ENCODE results near the gene TRHDE. TPM values are rescaled to one million over a fixed set of nuclear protein-coding genes. Genes with fewer than 3 reads are reported as not detected.

Gene TRHDE
- total and polyA plus RNA-seq, 9 of the 15 experiments (the other 6 are each of a cell fraction or from before 2014, with no cell fraction given), result 0.03 to 0.29 (median 0.09) TPM

- Histone ChIP-seq H3K4me2 (ENCODE audit: insufficient read depth, low read length) (no peak overlapping the region), H3K4me3 (no peak overlapping the region), H4K20me1 (replicated peaks; ENCODE audit: control insufficient read depth, insufficient read depth, low read length) (no peaks in the 10 kb centered on the region), H3K9me1 (ENCODE audit: control insufficient read depth, insufficient read depth, low read length) (no peaks in the 10 kb centered on the region), H3K9me3 (replicated peaks; ENCODE audit: control insufficient read depth, insufficient read depth, low read depth, low read length) (no peaks in the 10 kb centered on the region), H3K79me2 (ENCODE audit: control insufficient read depth, insufficient read depth, low read length) (no peaks in the 10 kb centered on the region), H2AFZ (ENCODE audit: low read depth, low read length) (no peak overlapping the region), H3K4me1 (replicated peaks in 1 of 2; ENCODE audit: control insufficient read depth in 2 of 2, insufficient read depth in 2 of 2, low read length in 2 of 2) (no peaks in the 10 kb centered on the region), H3K27me3 (ENCODE audit: control insufficient read depth in 2 of 2, insufficient read depth in 2 of 2, low read length in 2 of 2) (no peaks in the 10 kb centered on the region), H3K36me3 (ENCODE audit: control insufficient read depth, insufficient read depth, low read length) (no peaks in the 10 kb centered on the region), H3K27ac (ENCODE audit: extremely low read depth, low read depth, low read length) (no peak overlapping the region), H3K9ac (ENCODE audit: insufficient read depth in 1 of 2, low read depth in 2 of 2, low read length in 2 of 2) (no peak overlapping the region)
- POLR2A ChIA-PET, result no interaction called here
- TF ChIP-seq TAF1 (IDR thresholded peaks at IDR 0.05; ENCODE audit: control insufficient read depth, extremely low read depth, insufficient read depth, low read length, severe bottlenecking), result no peak
- TF ChIP-seq ZNF780A (CRISPR knock-in tag; IDR thresholded peaks at IDR 0.05), result no peak
- no peak for TF ChIP-seq BCOR (IDR thresholded peaks at IDR 0.05)
- intact Hi-C loops (cut with micrococcal nuclease) (no loop called here), in situ Hi-C loops (cut with MboI) (no loop called here)
- 3% methylated on average over 6 of the region's 7 CpGs for WGBS (ENCODE audit: insufficient coverage, low coverage, missing lambda C conversion rate)
- no peak for FAIRE-seq
- BruUV-seq (replicated peaks), result no TSS peak
- no peak for ATAC-seq
- CTCF ChIA-PET (ENCODE audit: low intra/inter-chr PET ratio), result no interaction called here
- DNase-seq (ENCODE audit: extremely low read depth in 1 of 4, low spot score in 3 of 4), result no peak
Measured at GRCh38 chr12:72432037-72432604, 160.0 kb downstream of the TRHDE start.

GRCh38 chr12:72433298-72433697 is 161.1 kb downstream of the TRHDE start:
- ChIA-PET POLR2A (interaction anchor here (0.6 kb wide), 1 partner anchor 28 kb away, joined by 3 read pairs; no protein-coding TSS in a partner anchor), CTCF (ENCODE audit: low intra/inter-chr PET ratio) (no interaction called here)
- Histone ChIP-seq H3K4me3 (no peak overlapping the region), H3K9ac (ENCODE audit: insufficient read depth in 1 of 2, low read depth in 2 of 2, low read length in 2 of 2) (no peak overlapping the region), H3K36me3 (ENCODE audit: control insufficient read depth, insufficient read depth, low read length) (no peaks in the 10 kb centered on the region), H3K4me2 (ENCODE audit: insufficient read depth, low read length) (no peak overlapping the region), H4K20me1 (replicated peaks; ENCODE audit: control insufficient read depth, insufficient read depth, low read length) (no peaks in the 10 kb centered on the region), H3K9me3 (replicated peaks; ENCODE audit: control insufficient read depth, insufficient read depth, low read depth, low read length) (no peaks in the 10 kb centered on the region), H3K9me1 (ENCODE audit: control insufficient read depth, insufficient read depth, low read length) (no peaks in the 10 kb centered on the region), H3K79me2 (ENCODE audit: control insufficient read depth, insufficient read depth, low read length) (no peaks in the 10 kb centered on the region), H3K27ac (ENCODE audit: extremely low read depth, low read depth, low read length) (no peak overlapping the region), H3K27me3 (ENCODE audit: control insufficient read depth in 2 of 2, insufficient read depth in 2 of 2, low read length in 2 of 2) (no peaks in the 10 kb centered on the region), H2AFZ (ENCODE audit: low read depth, low read length) (no peak overlapping the region), H3K4me1 (replicated peaks in 1 of 2; ENCODE audit: control insufficient read depth in 2 of 2, insufficient read depth in 2 of 2, low read length in 2 of 2) (no peaks in the 10 kb centered on the region)
- TF ChIP-seq HNRNPK (IDR thresholded peaks at IDR 0.05; ENCODE audit: low read depth, low read length, poor library complexity, severe bottlenecking), result no peak
- DNase-seq (ENCODE audit: extremely low read depth in 1 of 4, low spot score in 3 of 4) (no peak), ATAC-seq (no peak), FAIRE-seq (no peak)
- intact Hi-C loops (cut with micrococcal nuclease) (no loop called here), in situ Hi-C loops (cut with MboI) (no loop called here)
- no TSS peak for BruUV-seq (replicated peaks)
- WGBS (ENCODE audit: insufficient coverage, low coverage, missing lambda C conversion rate), result 0% methylated on average over 1 of the region's 1 CpG
